ENCODE data around the gene RNF17. TPM values are rescaled to one million over a fixed set of nuclear protein-coding genes. Genes with fewer than 3 reads are reported as not detected.

RNF17 gene
- total RNA-seq, 6 experiments from 2014 or later, result not detected

DNA sequence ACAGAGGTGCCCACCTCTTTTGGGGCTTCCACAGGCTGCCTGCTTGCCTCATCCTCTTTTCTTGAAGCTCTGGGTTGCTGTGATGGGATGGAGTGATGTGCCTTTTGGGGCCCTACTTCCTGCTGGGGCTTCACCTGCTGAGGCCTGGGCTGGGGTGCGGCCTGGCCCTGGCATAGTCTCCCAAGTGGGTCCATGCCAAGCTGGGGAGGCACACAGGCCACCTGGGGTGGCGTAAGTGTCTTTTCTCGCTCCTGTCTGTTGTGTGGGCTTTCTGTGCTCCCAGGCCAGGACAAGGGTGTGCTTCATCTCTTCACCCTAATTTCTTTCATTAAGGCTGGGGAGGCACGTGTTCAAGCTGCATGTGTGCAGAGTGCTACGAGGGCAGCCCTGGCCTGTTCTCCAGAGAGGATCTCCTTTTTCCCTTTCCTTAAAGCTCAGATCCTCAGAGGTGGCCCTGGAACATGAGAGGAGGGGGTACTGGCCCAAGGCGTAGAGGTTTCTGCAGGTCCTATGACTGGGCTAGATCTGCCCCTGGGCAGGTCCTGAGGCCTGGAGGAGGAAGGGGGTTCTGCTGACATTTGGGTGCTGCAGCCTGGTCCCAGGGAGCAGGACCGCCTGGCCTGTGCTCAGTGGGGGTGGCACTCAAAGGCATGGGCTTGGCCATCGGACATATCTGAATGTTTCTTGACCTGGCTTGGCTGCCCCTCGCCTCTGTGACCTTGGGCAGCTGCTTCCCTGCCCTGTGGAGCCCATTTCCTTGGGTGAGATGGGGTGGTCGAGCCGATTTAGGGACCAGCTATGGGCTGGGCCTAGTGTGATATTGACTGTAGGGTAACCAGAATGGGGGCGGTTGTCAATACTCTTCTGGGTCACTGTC lies 23.7 kb upstream of the RNF17 start:
- no peak for DNase-seq
- Mint-ChIP-seq H3K9me3 (no peaks in the 10 kb centered on the region), H3K36me3 (ENCODE audit: low read depth) (no peaks in the 10 kb centered on the region), H3K4me1 (ENCODE audit: low read depth) (no peaks in the 10 kb centered on the region), H3K27me3 (ENCODE audit: insufficient read depth) (peaks cover 15% of the 10 kb centered on the region), H3K4me3 (no peak overlapping the region), H3K27ac (no peak overlapping the region)
- TF ChIP-seq, protein P1, sequence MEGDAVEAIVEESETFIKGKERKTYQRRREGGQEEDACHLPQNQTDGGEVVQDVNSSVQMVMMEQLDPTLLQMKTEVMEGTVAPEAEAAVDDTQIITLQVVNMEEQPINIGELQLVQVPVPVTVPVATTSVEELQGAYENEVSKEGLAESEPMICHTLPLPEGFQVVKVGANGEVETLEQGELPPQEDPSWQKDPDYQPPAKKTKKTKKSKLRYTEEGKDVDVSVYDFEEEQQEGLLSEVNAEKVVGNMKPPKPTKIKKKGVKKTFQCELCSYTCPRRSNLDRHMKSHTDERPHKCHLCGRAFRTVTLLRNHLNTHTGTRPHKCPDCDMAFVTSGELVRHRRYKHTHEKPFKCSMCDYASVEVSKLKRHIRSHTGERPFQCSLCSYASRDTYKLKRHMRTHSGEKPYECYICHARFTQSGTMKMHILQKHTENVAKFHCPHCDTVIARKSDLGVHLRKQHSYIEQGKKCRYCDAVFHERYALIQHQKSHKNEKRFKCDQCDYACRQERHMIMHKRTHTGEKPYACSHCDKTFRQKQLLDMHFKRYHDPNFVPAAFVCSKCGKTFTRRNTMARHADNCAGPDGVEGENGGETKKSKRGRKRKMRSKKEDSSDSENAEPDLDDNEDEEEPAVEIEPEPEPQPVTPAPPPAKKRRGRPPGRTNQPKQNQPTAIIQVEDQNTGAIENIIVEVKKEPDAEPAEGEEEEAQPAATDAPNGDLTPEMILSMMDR (IDR thresholded peaks at IDR 0.05), result no peak

- TF ChIP-seq, protein P1 (IDR thresholded peaks at IDR 0.05), result peak; percentile 52; the same call in 1 of the 2 replicates
- H3K27ac Mint-ChIP-seq, result no peak overlapping the region
- peaks cover 18% of the 10 kb centered on the region for H3K27me3 Mint-ChIP-seq (ENCODE audit: insufficient read depth)
- no peak for DNase-seq
- H3K4me1 Mint-ChIP-seq (ENCODE audit: low read depth), result no peaks in the 10 kb centered on the region
- H3K4me3 Mint-ChIP-seq, result no peak overlapping the region
- H3K9me3 Mint-ChIP-seq, result no peaks in the 10 kb centered on the region
- no peaks in the 10 kb centered on the region for H3K36me3 Mint-ChIP-seq (ENCODE audit: low read depth)
These were observed 22.8 kb upstream of the RNF17 start for GRCh38 chr13:24741016-24741662.

DNA sequence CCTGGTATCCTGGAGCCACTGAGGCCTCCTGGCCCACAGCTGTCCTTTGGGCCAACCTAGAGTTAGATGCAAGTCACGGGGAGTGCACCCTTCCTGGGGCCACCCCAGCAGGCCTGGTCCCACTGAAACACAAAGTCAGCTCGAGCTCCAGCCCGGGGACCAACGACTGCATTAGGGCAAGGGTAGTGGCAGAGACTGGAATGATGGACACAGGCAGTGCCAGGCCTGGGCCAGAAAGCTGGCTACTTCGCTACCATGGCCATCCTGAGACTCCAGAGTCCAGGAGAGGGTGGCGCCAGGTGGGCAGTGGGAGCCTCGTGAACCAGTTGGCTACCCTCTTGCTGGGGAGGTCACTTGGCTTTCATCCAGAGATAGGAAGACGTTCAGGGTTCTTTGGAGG lies 22.2 kb upstream of the RNF17 start:
- no peaks in the 10 kb centered on the region for H3K4me1 Mint-ChIP-seq (ENCODE audit: low read depth)
- no peaks in the 10 kb centered on the region for H3K9me3 Mint-ChIP-seq
- H3K27me3 Mint-ChIP-seq (ENCODE audit: insufficient read depth), result peaks cover 18% of the 10 kb centered on the region
- no peak overlapping the region for H3K27ac Mint-ChIP-seq
- no peak overlapping the region for H3K4me3 Mint-ChIP-seq
- TF ChIP-seq, protein P1 (IDR thresholded peaks at IDR 0.05), result no peak
- no peak for DNase-seq
- no peaks in the 10 kb centered on the region for H3K36me3 Mint-ChIP-seq (ENCODE audit: low read depth)

- Mint-ChIP-seq H3K27me3 (ENCODE audit: insufficient read depth) (peaks cover 22% of the 10 kb centered on the region), H3K36me3 (ENCODE audit: low read depth) (no peaks in the 10 kb centered on the region)
- TF ChIP-seq, protein P1 (IDR thresholded peaks at IDR 0.05), result no peak
These were observed 21.7 kb upstream of the RNF17 start for GRCh38 chr13:24742294-24742693.

DNA sequence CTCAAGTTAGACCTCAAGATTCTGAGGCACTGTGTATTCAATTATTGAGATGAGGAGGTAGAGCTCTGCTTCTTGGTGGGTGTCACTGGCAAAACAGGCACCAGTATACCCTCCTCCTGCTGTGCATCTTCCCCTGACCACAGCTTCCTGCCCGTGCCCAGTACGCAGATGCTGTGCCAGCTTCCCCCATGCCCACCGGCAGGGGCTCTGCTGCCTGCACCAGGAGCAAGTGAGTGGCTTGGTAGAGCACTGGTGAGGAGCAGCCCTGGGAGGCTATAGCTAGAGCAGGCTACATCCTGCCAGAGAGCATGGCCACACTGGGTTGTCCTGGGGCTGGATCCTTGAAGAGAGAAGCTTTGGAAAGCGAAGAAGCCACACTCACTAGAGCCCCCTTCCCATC lies 21.0 kb upstream of the RNF17 start:
- peaks cover 26% of the 10 kb centered on the region for H3K27me3 Mint-ChIP-seq (ENCODE audit: insufficient read depth)
- DNase-seq, result no peak
- no peaks in the 10 kb centered on the region for H3K4me1 Mint-ChIP-seq (ENCODE audit: low read depth)
- TF ChIP-seq, protein P1 (IDR thresholded peaks at IDR 0.05), result no peak
- H3K27ac Mint-ChIP-seq, result no peak overlapping the region
- H3K9me3 Mint-ChIP-seq, result no peaks in the 10 kb centered on the region
- H3K36me3 Mint-ChIP-seq (ENCODE audit: low read depth), result no peaks in the 10 kb centered on the region
- H3K4me3 Mint-ChIP-seq, result no peak overlapping the region

More at GRCh38 chr13:24742294-24742693, 21.7 kb upstream of the RNF17 start:
- no peaks in the 10 kb centered on the region for H3K4me1 Mint-ChIP-seq (ENCODE audit: low read depth)
- H3K27ac Mint-ChIP-seq, result no peak overlapping the region
- no peak for DNase-seq
- no peaks in the 10 kb centered on the region for H3K9me3 Mint-ChIP-seq
- no peak overlapping the region for H3K4me3 Mint-ChIP-seq
